Lower leg skin (tissue), 4 donors: Measurements from ENCODE around the gene FBLIM1. TPM values are rescaled to one million over a fixed set of nuclear protein-coding genes. Genes with fewer than 3 reads are reported as not detected.
"Not testable (repeated sequence)": the region's sequence is repeated elsewhere in the genome, so short reads cannot be mapped to it uniquely, and the experiment has no call there.

Source experiments
- DNase-seq, 2 donors: peaks; one replicate each; pipeline ENCODE4 v3.0.0-alpha.2; 2019; ENCODE audit warnings: low spot score in 2 of 2
- H3K4me3 ChIP-seq: fragments of 200-600 bp; sonication (generic); 2 replicates; pipeline ENCODE4 v1.5.1; 2017; ENCODE audit warnings: mild to moderate bottlenecking, low read depth; ENCODE audit not compliant: poor library complexity, severe bottlenecking
- POLR2A ChIP-seq, 2 donors: fragments of 450-650 bp; IDR thresholded peaks; one replicate each; pipeline ENCODE4 v1.6.1; 2016 to 2017; ENCODE audit warnings: antibody characterized with exemption in 2 of 2, mild to moderate bottlenecking in 1 of 2, moderate library complexity in 1 of 2
- WGBS, 2 donors: methylation state at CpG; one replicate each; pipeline ENCODE4 v1.1.5; 2018; 5-methylcytosine and 5-hydroxymethylcytosine counted together
- intact Hi-C: fragments of 100-400 bp; cut with DNase I; formaldehyde crosslinking; loops from one replicate; pipeline ENCODE4 v1.15.0; 2023; ENCODE audit warnings: low total_unique reads
- total RNA-seq, 4 donors: library from RNA; depleted of rRNA; stranded (reverse); fragments of >200 nt; gene quantifications; one replicate each; pipeline ENCODE4 v1.1.0, GENCODE V29; 2016
- TF ChIP-seq, protein P1 (sequence below), 3 donors: fragments of 450-650 bp; IDR thresholded peaks; one replicate each; pipeline ENCODE4 v1.5.1; 2016; ENCODE audit warnings: antibody characterized with exemption in 3 of 3, mild to moderate bottlenecking in 3 of 3, moderate library complexity in 2 of 3

FBLIM1 gene
- total RNA-seq, 4 donors from 2014 or later: 11.5 to 41.7 (median 17.7) TPM

- WGBS, 2 donors: 50 to 57% methylated on average over 4 of the region's 4 CpGs
- intact Hi-C loops: no loop called here
Measured at GRCh38 chr1:15803380-15803779, 44.8 kb downstream of the FBLIM1 start.

DNA sequence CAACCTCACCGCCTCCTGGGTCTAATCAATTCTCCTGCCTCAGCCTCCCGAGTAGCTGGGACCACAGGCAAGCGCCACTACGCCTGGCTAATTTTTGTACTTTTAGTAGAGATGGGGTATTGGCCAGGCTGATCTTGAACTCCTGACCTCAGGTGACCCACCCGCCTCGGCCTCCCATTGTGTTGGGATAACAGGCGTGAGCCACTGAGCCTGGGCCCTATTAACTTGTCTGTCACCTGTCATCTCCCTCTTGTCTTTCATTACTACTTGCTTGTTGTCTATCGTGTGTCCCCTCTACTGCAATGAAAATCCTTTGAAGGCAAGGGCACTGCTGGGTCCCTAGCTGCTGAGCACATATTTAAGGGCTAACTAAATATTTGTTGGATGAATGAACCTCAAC lies 45.5 kb downstream of the FBLIM1 start:
- no peak for DNase-seq
- H3K4me3 ChIP-seq: no peak overlapping the region
- intact Hi-C loops: no loop called here
- TF ChIP-seq, protein P1, sequence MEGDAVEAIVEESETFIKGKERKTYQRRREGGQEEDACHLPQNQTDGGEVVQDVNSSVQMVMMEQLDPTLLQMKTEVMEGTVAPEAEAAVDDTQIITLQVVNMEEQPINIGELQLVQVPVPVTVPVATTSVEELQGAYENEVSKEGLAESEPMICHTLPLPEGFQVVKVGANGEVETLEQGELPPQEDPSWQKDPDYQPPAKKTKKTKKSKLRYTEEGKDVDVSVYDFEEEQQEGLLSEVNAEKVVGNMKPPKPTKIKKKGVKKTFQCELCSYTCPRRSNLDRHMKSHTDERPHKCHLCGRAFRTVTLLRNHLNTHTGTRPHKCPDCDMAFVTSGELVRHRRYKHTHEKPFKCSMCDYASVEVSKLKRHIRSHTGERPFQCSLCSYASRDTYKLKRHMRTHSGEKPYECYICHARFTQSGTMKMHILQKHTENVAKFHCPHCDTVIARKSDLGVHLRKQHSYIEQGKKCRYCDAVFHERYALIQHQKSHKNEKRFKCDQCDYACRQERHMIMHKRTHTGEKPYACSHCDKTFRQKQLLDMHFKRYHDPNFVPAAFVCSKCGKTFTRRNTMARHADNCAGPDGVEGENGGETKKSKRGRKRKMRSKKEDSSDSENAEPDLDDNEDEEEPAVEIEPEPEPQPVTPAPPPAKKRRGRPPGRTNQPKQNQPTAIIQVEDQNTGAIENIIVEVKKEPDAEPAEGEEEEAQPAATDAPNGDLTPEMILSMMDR (IDR thresholded peaks at IDR 0.05): no peak
- TF ChIP-seq POLR2A (IDR thresholded peaks at IDR 0.05): no peak
- WGBS, 2 donors: 88% methylated on average over 8 of the region's 8 CpGs

More at GRCh38 chr1:15803380-15803779, 44.8 kb downstream of the FBLIM1 start:
- H3K4me3 ChIP-seq: no peak overlapping the region
- no peak for DNase-seq
- TF ChIP-seq POLR2A (IDR thresholded peaks at IDR 0.05): no peak
- TF ChIP-seq, protein P1 (IDR thresholded peaks at IDR 0.05): no peak

DNA sequence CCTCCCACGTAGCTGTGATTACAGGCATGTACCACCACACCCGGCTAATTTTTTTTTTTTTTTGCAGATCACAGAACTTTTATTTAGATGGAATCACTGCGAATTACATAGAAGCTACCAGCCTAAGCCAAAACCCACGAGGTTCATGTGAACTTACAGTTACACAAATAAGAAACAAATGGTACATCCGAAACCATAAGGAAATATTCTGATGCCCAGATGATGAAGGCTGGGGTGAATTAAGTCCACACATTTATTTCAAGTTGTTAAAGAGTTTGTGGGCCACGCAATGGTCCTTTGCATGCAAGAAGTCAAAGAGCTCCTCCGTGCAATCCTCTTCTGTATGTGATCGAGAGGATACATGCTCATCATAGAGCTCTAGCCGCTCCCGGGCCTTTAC lies 48.5 kb downstream of the FBLIM1 start:
- DNase-seq: no peak
- no peak overlapping the region for H3K4me3 ChIP-seq
- intact Hi-C loops: no loop called here
- 85% methylated on average over 10 of the region's 10 CpGs for WGBS, 2 donors
- no peak for TF ChIP-seq POLR2A (IDR thresholded peaks at IDR 0.05)
- TF ChIP-seq, protein P1 (IDR thresholded peaks at IDR 0.05): no peak

DNA sequence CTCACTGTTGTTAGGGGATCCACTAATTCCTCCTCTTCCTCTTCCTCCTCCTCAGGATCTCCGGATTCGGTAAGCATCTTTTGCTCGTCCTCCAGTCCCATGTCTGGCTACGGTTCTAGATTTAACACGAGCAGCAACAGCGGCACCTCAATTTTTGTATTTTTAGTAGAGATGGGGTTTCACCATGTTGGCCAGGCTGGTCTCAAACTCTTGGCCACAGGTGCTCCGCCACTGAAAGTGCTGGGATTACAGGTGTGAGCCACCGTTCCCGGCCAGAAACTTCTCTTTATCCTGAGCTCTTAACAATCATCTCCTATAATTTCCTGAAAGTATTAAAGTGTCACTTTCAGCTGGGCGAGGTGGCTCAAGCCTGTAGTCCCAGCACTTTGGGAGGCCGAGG lies 49.0 kb downstream of the FBLIM1 start, which contains the start of gene UQCRHL:
TSS of gene UQCRHL (minus strand) at position 101 of the 400 bp plus-strand sequence. CDS start at position 101, 0 bp downstream.
- WGBS, 2 donors: 91% methylated on average over 11 of the region's 11 CpGs
- intact Hi-C loops, H3K4me3 ChIP-seq, DNase-seq: not testable (repeated sequence)

DNA sequence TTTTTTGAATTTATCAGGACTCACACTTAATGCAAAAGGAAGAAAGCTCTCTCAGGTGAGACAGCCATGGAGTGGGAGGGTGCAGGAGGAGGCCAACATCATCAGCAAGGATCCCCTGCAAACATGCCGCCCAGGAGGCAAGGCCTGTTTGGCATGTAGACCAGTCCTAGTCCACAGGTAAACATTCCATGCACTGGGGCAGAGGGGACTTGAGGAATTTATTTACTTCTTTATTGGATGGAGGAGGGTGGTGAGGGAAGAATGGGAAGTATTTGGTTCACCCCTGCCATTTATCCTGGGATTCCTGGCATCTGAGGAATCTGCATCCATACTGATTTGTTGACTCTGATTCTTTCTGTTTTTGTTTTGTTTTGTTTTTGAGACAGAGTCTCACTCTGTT lies 50.4 kb downstream of the FBLIM1 start:
- TF ChIP-seq, protein P1 (IDR thresholded peaks at IDR 0.05): no peak
- no peak for TF ChIP-seq POLR2A (IDR thresholded peaks at IDR 0.05)
- 68 to 83% methylated on average over 1 of the region's 1 CpG for WGBS, 2 donors
- no peak overlapping the region for H3K4me3 ChIP-seq
- DNase-seq: no peak
- intact Hi-C loops: no loop called here

- H3K4me3 ChIP-seq: no peak overlapping the region
- intact Hi-C loops: no loop called here
- 55 to 75% methylated on average over 1 of the region's 1 CpG for WGBS, 2 donors
- no peak for DNase-seq
- TF ChIP-seq, protein P1 (IDR thresholded peaks at IDR 0.05): no peak
- TF ChIP-seq POLR2A (IDR thresholded peaks at IDR 0.05): no peak
Measured at GRCh38 chr1:15810073-15810472, 51.5 kb downstream of the FBLIM1 start.
